Stimulated activated effector memory CD8-positive, alpha-beta T cell treated with anti-CD3 and anti-CD28 coated beads, Interleukin-12 subunit alpha, Interleukin-12 subunit beta, amount 100 ng/mL, for 72 hours (primary cell): ENCODE measurements around the gene PTPRN2.
"Not testable (repeated sequence)": the region's sequence is repeated elsewhere in the genome, so short reads cannot be mapped to it uniquely, and the experiment has no call there.

ENCODE experiments used
- ATAC-seq: fragments of 150-1000 bp; cut with Tn5 transposase; 2 replicates; pipeline ENCODE4 v1.10.0; 2021
- DNase-seq, 2 donors: peaks; one replicate each; pipeline ENCODE4 v3.0.0; 2021 to 2022; ENCODE audit warnings: low spot score in 2 of 2
- H3K27ac Mint-ChIP-seq: one replicate; pipeline ENCODE4 v1.8.0; 2022; ENCODE audit warnings: mild to moderate bottlenecking, mixed read lengths
- H3K36me3 Mint-ChIP-seq: one replicate; pipeline ENCODE4 v1.8.0; 2022; ENCODE audit warnings: mild to moderate bottlenecking, mixed read lengths
- H3K4me1 Mint-ChIP-seq: one replicate; pipeline ENCODE4 v1.8.0; 2022; ENCODE audit warnings: mixed read lengths
- H3K4me3 Mint-ChIP-seq: one replicate; pipeline ENCODE4 v1.8.0; 2022; ENCODE audit warnings: mild to moderate bottlenecking, mixed read lengths
- H3K9me3 Mint-ChIP-seq: one replicate; pipeline ENCODE4 v1.8.0; 2022; ENCODE audit warnings: mixed read lengths

PTPRN2 gene

GRCh38 chr7:157499121-157499834, 1088.3 kb downstream of the PTPRN2 start:
- DNase-seq (no peak), ATAC-seq (no peak)
- Mint-ChIP-seq H3K36me3 (no peaks in the 10 kb centered on the region), H3K4me1 (peaks cover 41% of the 10 kb centered on the region), H3K27ac (no peak overlapping the region), H3K4me3 (no peak overlapping the region), H3K9me3 (no peaks in the 10 kb centered on the region)

DNA sequence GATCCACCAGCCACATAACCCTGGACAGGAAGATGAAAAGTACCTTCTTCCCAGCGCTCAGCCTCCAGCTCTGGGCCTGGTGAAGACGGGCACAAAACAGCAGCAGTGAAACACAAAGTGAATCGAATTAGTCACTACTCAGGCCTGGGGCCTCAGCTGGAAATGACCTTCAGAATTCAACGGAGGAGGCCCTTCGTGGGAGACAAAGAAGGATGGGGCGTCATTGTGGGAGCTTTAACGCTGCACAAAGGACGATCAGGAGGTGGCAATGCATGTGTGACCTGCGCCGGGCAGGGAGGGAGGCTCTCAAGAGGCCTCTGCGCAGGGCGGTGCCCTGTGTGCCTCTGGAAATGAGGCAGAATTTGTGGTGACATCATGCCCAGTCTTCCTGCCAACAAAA, 1089.0 kb downstream of the PTPRN2 start:
- ATAC-seq (no peak), DNase-seq (no peak)
- Mint-ChIP-seq H3K9me3 (no peaks in the 10 kb centered on the region), H3K4me3 (no peak overlapping the region), H3K27ac (peak overlapping the region; percentile 29), H3K4me1 (peaks cover 43% of the 10 kb centered on the region), H3K36me3 (no peaks in the 10 kb centered on the region)

DNA sequence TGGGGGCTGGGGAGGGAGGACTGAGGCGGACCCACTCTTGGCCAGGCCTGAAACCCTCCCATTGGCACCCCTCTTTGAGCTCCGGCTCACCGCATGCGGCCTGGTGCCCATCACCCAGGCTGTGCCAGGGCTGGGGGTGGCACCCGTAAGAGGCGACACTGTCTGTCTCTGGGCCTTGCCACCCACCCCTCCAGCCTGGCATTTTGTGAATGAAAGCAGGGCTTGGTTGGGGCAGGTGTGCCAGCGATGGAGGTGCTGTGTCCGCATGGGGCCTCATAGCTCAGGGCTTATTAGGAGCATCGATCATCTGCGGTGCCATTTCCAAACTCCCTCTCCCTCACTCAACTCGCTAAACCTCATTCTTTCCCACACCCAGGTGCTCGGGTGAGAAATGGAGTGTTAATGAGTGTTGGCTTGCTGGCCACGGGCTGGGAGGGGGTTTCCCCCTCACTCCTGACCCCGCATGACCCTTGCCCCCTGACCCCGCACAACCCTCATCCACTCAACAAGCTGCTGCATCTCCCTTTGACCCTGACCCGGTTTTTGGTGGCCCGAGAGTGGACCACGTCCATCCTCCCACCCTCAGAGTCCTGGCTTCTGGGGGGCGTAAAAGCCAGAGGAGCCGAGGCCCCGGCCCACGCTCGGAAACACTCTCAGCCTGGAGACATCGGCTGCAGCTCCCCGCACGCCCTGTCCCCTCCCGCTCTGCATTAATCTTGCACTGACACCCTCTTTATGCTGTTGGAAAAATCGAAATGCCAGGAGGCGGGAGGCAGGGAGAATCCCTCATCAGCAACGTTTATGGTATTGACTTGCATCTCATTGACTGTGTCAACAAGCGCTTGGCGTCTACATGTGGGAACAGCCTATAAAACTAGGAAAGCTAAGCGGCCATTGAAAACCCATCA, 1089.6 kb downstream of the PTPRN2 start:
- H3K4me1 Mint-ChIP-seq: peaks cover 40% of the 10 kb centered on the region
- H3K27ac Mint-ChIP-seq: peak overlapping the region; percentile 29

GRCh38 chr7:157497367-157497743, 1090.3 kb downstream of the PTPRN2 start:
- no peak overlapping the region for H3K27ac Mint-ChIP-seq
- DNase-seq (no peak), ATAC-seq (no peak)
- peaks cover 36% of the 10 kb centered on the region for H3K4me1 Mint-ChIP-seq
- H3K9me3 Mint-ChIP-seq: peaks cover 1% of the 10 kb centered on the region
- H3K36me3 Mint-ChIP-seq: no peaks in the 10 kb centered on the region
- no peak overlapping the region for H3K4me3 Mint-ChIP-seq

More for the DNA sequence above, 1089.6 kb downstream of the PTPRN2 start:
- ATAC-seq: no peak
- no peak for DNase-seq
- no peaks in the 10 kb centered on the region for H3K9me3 Mint-ChIP-seq
- H3K4me3 Mint-ChIP-seq: no peak overlapping the region
- H3K36me3 Mint-ChIP-seq: no peaks in the 10 kb centered on the region

DNA sequence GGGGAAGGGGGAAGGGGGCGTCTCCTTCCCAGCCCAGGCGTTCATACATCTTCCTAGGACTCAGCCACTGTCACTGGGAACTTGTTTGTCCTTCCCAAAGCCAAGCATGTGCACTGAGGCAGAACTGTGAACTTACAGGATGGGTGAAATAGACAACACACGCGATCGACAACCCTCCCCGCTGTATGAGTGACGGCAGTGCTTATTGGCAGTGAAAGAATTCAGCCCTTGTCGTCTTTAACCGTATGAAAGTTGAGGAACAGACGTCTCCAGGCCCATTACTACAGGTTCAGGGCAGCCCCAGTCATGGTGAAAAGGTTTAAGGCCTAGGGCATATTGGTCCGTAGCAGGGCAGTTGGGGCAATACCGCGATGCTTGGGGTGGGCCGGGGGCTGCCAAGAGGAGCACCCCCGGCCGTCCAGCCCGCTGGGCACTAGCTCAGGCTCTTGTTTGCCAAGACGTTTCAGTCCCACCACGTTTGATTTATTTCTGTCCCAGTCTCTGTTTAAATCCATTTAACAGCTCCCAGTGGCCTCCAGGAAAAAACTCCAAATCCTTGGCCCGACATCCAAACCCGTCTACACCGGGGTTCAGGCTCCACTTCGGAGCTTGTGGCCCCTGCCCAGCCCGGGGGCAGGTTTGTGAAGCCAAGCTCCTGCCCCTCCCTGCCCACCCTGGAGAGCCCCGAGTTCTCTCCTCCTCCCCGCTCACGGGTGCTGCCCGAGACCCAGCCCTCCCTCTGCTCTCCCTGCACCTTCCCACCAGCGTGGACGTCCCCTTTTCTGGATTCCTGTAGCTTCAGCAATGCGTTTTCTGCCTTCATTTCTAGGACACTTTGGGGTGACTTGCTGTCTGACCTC, 1091.0 kb downstream of the PTPRN2 start:
- H3K27ac Mint-ChIP-seq: no peak overlapping the region
- ATAC-seq: no peak
- no peak overlapping the region for H3K4me3 Mint-ChIP-seq
- DNase-seq: no peak
- no peaks in the 10 kb centered on the region for H3K36me3 Mint-ChIP-seq
- H3K4me1 Mint-ChIP-seq: peaks cover 31% of the 10 kb centered on the region
- H3K9me3 Mint-ChIP-seq: peaks cover 3% of the 10 kb centered on the region

DNA sequence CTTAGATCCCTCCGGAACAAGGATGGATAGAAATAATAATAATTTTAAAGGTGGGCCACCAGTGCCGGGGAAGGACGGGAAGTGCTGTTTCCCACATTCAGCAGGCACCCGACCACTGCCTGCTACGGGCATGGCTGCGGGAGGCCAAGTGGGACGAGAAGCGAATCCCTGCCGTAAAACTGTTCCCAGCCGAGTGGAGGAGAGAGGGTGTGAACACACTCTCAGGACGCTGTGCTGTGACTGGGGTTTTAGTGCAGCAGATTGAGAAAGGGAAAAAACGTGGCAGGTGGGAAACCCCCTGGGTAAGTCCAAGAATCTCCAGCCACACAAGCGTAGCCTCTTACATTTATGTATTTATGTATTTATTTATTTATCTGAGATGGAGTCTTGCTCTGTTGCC, 1092.0 kb downstream of the PTPRN2 start:
- peaks cover 3% of the 10 kb centered on the region for H3K9me3 Mint-ChIP-seq
- H3K4me1 Mint-ChIP-seq: peaks cover 36% of the 10 kb centered on the region
- H3K4me3 Mint-ChIP-seq: peak overlapping the region; percentile 36
- ATAC-seq: peak; percentile 48
- H3K27ac Mint-ChIP-seq: no peak overlapping the region
- DNase-seq: no peak
- no peaks in the 10 kb centered on the region for H3K36me3 Mint-ChIP-seq

- H3K36me3 Mint-ChIP-seq: no peaks in the 10 kb centered on the region
- DNase-seq (no peak), ATAC-seq (peak; percentile 62)
- peak overlapping the region; percentile 36 for H3K4me3 Mint-ChIP-seq
- no peak overlapping the region for H3K27ac Mint-ChIP-seq
- H3K9me3 Mint-ChIP-seq: peaks cover 3% of the 10 kb centered on the region
- H3K4me1 Mint-ChIP-seq: peaks cover 40% of the 10 kb centered on the region
These were observed 1092.5 kb downstream of the PTPRN2 start for GRCh38 chr7:157495177-157495553.

DNA sequence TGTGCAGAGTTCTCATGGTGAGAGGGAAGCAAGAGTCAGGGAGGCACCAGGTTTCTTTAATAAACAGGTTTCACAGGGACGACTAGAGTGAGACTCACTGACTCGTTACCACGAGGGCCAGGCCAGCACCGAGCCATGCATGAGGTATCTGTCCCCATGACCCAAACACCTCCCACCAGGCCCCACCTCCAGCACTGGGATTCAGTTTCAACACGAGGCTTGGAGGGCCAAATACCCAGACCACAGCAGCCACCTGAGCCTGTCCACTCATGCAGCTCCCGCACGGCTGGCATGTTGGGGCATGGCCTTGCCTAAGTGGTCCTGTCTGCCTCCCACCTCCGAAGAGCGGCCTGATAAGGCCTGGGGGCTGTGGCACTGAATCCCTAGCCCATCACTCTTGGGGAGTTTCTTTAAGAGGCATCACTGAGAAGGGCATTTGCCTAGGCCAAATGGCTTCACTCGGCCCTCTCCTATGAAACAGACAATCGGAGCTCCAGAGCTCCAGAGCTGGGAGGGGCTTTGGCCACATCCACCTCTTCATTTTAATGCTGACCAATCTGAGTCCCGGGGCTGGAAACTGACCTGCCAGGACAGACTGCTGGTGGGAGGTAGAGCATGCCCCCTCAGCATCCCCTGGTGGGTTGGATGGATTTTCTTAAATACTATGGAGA, 1093.0 kb downstream of the PTPRN2 start:
- Mint-ChIP-seq H3K4me3 (peak overlapping the region; percentile 36), H3K36me3 (no peaks in the 10 kb centered on the region), H3K27ac (no peak overlapping the region), H3K4me1 (peaks cover 41% of the 10 kb centered on the region), H3K9me3 (peaks cover 3% of the 10 kb centered on the region)
- ATAC-seq: no peak
- DNase-seq: no peak

DNA sequence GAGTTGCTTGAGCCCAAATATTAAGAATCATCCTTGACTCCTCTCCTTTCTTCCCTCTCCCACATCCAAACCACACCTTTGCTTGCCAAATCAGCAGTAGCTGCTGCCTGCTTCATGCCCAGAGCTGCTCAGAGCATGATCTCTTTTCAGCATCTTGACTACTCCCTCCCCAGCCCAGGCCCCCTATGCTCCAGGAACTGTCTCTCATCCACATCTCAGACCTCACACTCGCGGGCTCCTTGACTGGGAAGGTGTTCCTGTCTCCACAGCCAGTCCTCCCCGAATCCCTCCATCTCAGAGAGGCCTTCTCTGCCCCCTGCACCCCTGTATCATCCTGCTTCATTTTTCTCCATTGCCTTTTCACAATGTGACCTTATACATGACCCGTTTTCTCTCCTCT, 1093.8 kb downstream of the PTPRN2 start:
- Mint-ChIP-seq H3K36me3 (no peaks in the 10 kb centered on the region), H3K4me1 (peaks cover 41% of the 10 kb centered on the region), H3K4me3 (no peak overlapping the region), H3K27ac (no peak overlapping the region), H3K9me3 (peaks cover 3% of the 10 kb centered on the region)
- no peak for ATAC-seq
- no peak for DNase-seq

GRCh38 chr7:157493017-157493416, 1094.6 kb downstream of the PTPRN2 start:
- peaks cover 3% of the 10 kb centered on the region for H3K9me3 Mint-ChIP-seq
- no peak overlapping the region for H3K4me3 Mint-ChIP-seq
- no peak for ATAC-seq
- no peak overlapping the region for H3K27ac Mint-ChIP-seq
- no peaks in the 10 kb centered on the region for H3K36me3 Mint-ChIP-seq
- no peak for DNase-seq
- H3K4me1 Mint-ChIP-seq: peaks cover 41% of the 10 kb centered on the region

- no peak overlapping the region for H3K27ac Mint-ChIP-seq
- DNase-seq: peak in 1 of 2 donors; percentile 66
These were observed 1097.1 kb downstream of the PTPRN2 start for GRCh38 chr7:157490465-157490912.

DNA sequence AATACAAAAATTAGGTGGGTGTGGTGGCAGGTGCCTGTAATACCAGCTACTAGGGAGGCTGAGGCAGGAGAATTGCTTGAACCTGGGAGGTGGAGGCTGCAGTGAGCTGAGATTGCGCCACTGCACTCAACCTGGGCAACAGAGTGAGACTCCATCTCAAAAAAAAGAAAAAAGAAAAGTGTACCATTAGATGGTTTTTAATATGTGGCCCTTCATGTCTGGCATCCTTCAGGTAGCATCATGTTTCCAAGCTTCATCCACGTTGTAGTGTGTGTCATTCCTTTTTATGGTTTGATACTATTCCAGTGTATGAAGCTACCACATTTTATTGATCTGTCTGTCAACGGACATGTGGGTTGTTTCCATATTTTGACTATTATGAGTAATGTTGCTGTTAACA, 1097.8 kb downstream of the PTPRN2 start:
- not testable (repeated sequence) for H3K27ac Mint-ChIP-seq, DNase-seq, H3K4me3 Mint-ChIP-seq, H3K9me3 Mint-ChIP-seq, ATAC-seq, H3K36me3 Mint-ChIP-seq
- peaks cover 47% of the 10 kb centered on the region for H3K4me1 Mint-ChIP-seq

More at GRCh38 chr7:157490465-157490912, 1097.1 kb downstream of the PTPRN2 start:
- H3K36me3 Mint-ChIP-seq: no peaks in the 10 kb centered on the region
- ATAC-seq: peak; percentile 94
- H3K4me3 Mint-ChIP-seq: no peak overlapping the region
- H3K9me3 Mint-ChIP-seq: peaks cover 3% of the 10 kb centered on the region
- H3K4me1 Mint-ChIP-seq: peaks cover 47% of the 10 kb centered on the region
